HG02852 (cell line): ENCODE results near the gene OR5K4.
"Not testable (repeated sequence)": the region's sequence is repeated elsewhere in the genome, so short reads cannot be mapped to it uniquely, and the experiment has no call there.

ENCODE experiments used
- ATAC-seq: cut with Tn5 transposase; IDR thresholded peaks from one replicate; pipeline ENCODE4 v1.9.1; 2021; ENCODE audit warnings: mild to moderate bottlenecking, moderate library complexity; ENCODE audit not compliant: unreplicated experiment

The OR5K4 gene

GRCh38 chr3:98371186-98371585, 17.5 kb downstream of the OR5K4 start:
- ATAC-seq, result no peak

GRCh38 chr3:98371853-98372252, 18.2 kb downstream of the OR5K4 start:
- ATAC-seq, result no peak

GRCh38 chr3:98372445-98372844, 18.8 kb downstream of the OR5K4 start:
- no peak for ATAC-seq

GRCh38 chr3:98376631-98377030, 23.0 kb downstream of the OR5K4 start:
- ATAC-seq, result no peak

- ATAC-seq, result no peak
Measured at GRCh38 chr3:98388147-98388546, 34.5 kb downstream of the OR5K4 start.

GRCh38 chr3:98390366-98390765, 36.7 kb downstream of the OR5K4 start, which contains the start of gene OR5K3:
Gene OR5K3, plus strand, starts transcription at chr3:98390666. Its CDS starts 0 bp downstream, at chr3:98390666.
- ATAC-seq, result no peak

- ATAC-seq, result no peak
Measured at GRCh38 chr3:98395101-98395500, 41.4 kb downstream of the OR5K4 start.

- ATAC-seq, result not testable (repeated sequence)
Measured at GRCh38 chr3:98396482-98396881, 42.8 kb downstream of the OR5K4 start.

GRCh38 chr3:98398513-98398912, 44.9 kb downstream of the OR5K4 start:
- no peak for ATAC-seq

- ATAC-seq, result no peak
Measured at GRCh38 chr3:98402507-98402906, 48.9 kb downstream of the OR5K4 start.

GRCh38 chr3:98404010-98404409, 50.4 kb downstream of the OR5K4 start:
- no peak for ATAC-seq
